Epithelial cell of esophagus (primary cell): Measurements from ENCODE around the gene SLIT3.

Source experiments
- DNase-seq: peaks from one replicate; pipeline ENCODE4 v3.0.0; 2010; ENCODE audit warnings: low read depth
- H3K4me3 ChIP-seq: 2 replicates; pipeline ENCODE4 v1.5.1; 2011; ENCODE audit warnings: mild to moderate bottlenecking, low read length, control low read depth
- CTCF ChIP-seq: IDR thresholded peaks from 2 replicates; pipeline ENCODE4 v1.5.1; 2011; ENCODE audit warnings: low read depth, mild to moderate bottlenecking, low read length, control low read depth, inconsistent platforms; ENCODE audit not compliant: insufficient read depth; ENCODE audit errors: missing control alignments

SLIT3 gene

GRCh38 chr5:168844016-168844921 lies 456.7 kb downstream of the SLIT3 start:
- DNase-seq: no peak
- no peak overlapping the region for H3K4me3 ChIP-seq
- no peak for TF ChIP-seq CTCF

- DNase-seq: no peak
- TF ChIP-seq CTCF: no peak
Observed at GRCh38 chr5:168843277-168844015, 457.5 kb downstream of the SLIT3 start.

GRCh38 chr5:168842571-168843205 lies 458.3 kb downstream of the SLIT3 start:
- H3K4me3 ChIP-seq: no peak overlapping the region
- TF ChIP-seq CTCF: no peak
- no peak for DNase-seq

More at GRCh38 chr5:168843277-168844015, 457.5 kb downstream of the SLIT3 start:
- no peak overlapping the region for H3K4me3 ChIP-seq

GRCh38 chr5:168837852-168838251 lies 463.1 kb downstream of the SLIT3 start:
- TF ChIP-seq CTCF: no peak
- no peak for DNase-seq

GRCh38 chr5:168836603-168837231 lies 464.2 kb downstream of the SLIT3 start:
- DNase-seq: no peak
- TF ChIP-seq CTCF: no peak

More at GRCh38 chr5:168837852-168838251, 463.1 kb downstream of the SLIT3 start:
- H3K4me3 ChIP-seq: no peak overlapping the region

GRCh38 chr5:168833936-168834335 lies 467.0 kb downstream of the SLIT3 start:
- no peak overlapping the region for H3K4me3 ChIP-seq
- no peak for TF ChIP-seq CTCF
- DNase-seq: no peak

More at GRCh38 chr5:168836603-168837231, 464.2 kb downstream of the SLIT3 start:
- H3K4me3 ChIP-seq: no peak overlapping the region
